NB4 (cell line): ENCODE results near the gene VASH2.
A peak's percentile ranks its signal among the peaks of the same experiment; 100 is the strongest.

ENCODE experiments used
- DNase-seq: peaks from one replicate; pipeline ENCODE4 v3.0.0; 2010; ENCODE audit warnings: low read depth
- H3K4me3 ChIP-seq: one replicate; pipeline ENCODE4 v1.5.1; 2011; ENCODE audit warnings: mild to moderate bottlenecking, low read depth, low read length, moderate library complexity
- CTCF ChIP-seq: IDR thresholded peaks from one replicate; pipeline ENCODE4 v1.5.1; 2012; ENCODE audit warnings: low read depth, low read length
- MYC ChIP-seq: IDR thresholded peaks from 2 replicates; pipeline ENCODE4 v1.6.1; 2011; ENCODE audit warnings: low read depth, low read length
- POLR2A ChIP-seq: IDR thresholded peaks from 2 replicates; pipeline ENCODE4 v1.6.1; 2011; ENCODE audit warnings: mild to moderate bottlenecking; ENCODE audit not compliant: insufficient read length; ENCODE audit errors: extremely low read depth
- TF ChIP-seq, protein P1 (sequence below): IDR thresholded peaks from 2 replicates; pipeline ENCODE4 v1.6.1; 2011; ENCODE audit warnings: low read depth, low read length

The VASH2 gene

DNA sequence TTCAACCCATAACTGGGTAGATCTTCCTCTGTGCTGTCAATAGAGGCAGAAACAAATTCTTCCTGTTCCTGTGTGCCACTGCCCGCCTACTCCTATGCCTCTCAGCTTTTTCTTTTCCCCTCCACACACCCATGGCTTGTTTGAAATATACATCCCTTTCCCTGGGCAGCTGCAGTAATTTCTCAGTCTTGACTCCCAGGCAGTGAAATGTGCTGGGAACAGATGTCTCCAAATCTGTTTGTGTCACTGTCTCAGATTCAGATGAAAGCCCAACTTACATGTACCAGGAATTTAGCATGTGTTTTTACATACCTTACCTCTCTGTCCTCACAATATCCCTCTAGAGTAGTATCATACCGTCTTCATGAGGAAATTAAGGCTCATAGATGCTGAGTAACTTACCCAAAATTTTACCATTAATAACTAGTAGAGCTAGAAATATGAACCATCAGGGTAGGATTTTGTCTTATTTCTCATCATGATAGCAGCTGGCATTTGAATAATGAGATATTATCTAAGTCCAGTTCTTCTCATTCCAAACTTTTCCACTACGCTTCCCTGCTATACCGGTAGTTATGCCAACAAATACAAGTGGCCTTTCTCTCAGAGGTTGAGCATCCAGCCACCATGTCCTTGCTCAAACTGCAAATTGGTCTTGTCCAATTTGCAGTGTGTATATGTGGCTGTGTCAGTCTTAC, 4.7 kb upstream of the VASH2 start:
- DNase-seq = no peak
- TF ChIP-seq POLR2A (no peak), CTCF (no peak), MYC (no peak)
- TF ChIP-seq, protein P1, sequence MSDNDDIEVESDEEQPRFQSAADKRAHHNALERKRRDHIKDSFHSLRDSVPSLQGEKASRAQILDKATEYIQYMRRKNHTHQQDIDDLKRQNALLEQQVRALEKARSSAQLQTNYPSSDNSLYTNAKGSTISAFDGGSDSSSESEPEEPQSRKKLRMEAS = no peak
- no peak overlapping the region for H3K4me3 ChIP-seq

GRCh38 chr1:212946872-212947271, 3.5 kb upstream of the VASH2 start:
- H3K4me3 ChIP-seq = no peak overlapping the region

DNA sequence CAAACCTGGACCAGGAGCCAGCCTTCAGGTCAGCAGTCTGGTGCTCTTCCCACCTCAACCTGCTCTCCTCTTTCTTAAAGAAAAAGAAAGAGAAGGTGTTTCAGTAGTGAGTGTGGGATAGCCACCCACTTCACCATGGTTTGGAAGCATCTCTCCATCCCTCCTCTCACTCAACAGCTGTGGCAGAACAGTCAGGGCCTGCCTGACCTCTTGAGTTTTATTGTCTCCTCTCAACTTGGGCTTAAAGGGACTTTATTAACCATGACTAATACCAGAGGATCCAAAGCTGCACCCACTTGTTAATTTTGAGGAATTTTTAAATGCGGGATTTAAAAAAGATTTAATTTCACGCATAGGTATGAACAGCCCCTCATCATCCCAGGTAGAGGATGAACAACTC, 570 bp upstream of the VASH2 start:
- no peak for DNase-seq
- TF ChIP-seq, protein P1 = no peak
- no peak for TF ChIP-seq CTCF
- no peak for TF ChIP-seq MYC
- TF ChIP-seq POLR2A = no peak
- peak overlapping the region; percentile 50 for H3K4me3 ChIP-seq

More at GRCh38 chr1:212946872-212947271, 3.5 kb upstream of the VASH2 start:
- TF ChIP-seq, protein P1 = no peak
- TF ChIP-seq POLR2A (no peak), MYC (no peak), CTCF (no peak)
- DNase-seq = no peak

DNA sequence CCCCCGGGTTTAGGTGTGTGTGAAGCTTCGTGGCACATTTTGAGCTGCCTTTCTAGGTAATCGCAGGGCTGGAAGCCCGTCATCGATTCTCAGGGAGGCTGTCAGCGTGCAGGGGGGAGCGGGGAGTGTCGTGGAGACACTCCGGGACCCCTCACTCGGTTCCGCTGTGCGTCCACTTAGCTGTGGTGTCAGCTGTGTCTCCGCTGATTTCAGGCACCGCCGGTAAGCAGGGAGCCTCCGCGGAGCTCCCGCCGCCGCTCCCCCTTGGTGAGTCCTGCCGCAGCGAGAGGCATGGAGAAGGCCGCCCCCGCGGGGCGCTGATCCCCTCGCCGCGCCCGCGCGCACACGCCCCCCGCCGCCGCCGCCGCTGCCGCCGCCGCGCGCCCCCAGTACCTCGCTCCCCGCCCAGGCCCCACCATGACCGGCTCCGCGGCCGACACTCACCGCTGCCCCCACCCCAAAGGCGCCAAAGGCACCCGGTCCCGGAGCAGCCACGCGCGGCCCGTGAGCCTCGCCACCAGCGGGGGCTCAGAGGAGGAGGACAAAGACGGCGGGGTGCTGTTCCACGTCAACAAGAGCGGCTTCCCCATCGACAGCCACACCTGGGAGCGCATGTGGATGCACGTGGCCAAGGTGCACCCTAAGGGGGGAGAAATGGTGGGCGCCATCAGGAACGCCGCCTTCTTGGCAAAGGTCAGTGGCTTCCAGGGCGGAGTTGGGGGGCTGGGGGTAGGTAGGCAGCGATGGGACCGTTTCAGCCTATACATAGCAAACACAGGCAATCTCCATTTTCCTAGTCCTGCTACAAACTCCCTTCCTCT, 995 bp downstream of the VASH2 start:
- DNase-seq = no peak
- TF ChIP-seq POLR2A = no peak
- TF ChIP-seq, protein P1 = no peak
- TF ChIP-seq MYC = no peak
- TF ChIP-seq CTCF = no peak

GRCh38 chr1:212951947-212952640, 1.8 kb downstream of the VASH2 start:
- H3K4me3 ChIP-seq = no peak overlapping the region
- no peak for DNase-seq
- TF ChIP-seq CTCF (no peak), MYC (no peak), POLR2A (no peak)
- TF ChIP-seq, protein P1 = no peak

More for the DNA sequence above, 995 bp downstream of the VASH2 start:
- peak overlapping the region; percentile 50 for H3K4me3 ChIP-seq
